Measurements from ENCODE around the gene WDPCP. TPM values are rescaled to one million over a fixed set of nuclear protein-coding genes. Genes with fewer than 3 reads are reported as not detected.
"Not testable (repeated sequence)": the region's sequence is repeated elsewhere in the genome, so short reads cannot be mapped to it uniquely, and the experiment has no call there.

Gene WDPCP
- total RNA-seq, 2 experiments from 2014 or later = 14.8 to 29.3 TPM

GRCh38 chr2:63078852-63079606 lies 509.2 kb downstream of the WDPCP start:
- no TSS peak for BruUV-seq (replicated peaks)
- Histone ChIP-seq H3K79me2 (ENCODE audit: insufficient read depth, low read depth, low read length) (no peaks in the 10 kb centered on the region), H3K9me3 (ENCODE audit: low read length) (no peaks in the 10 kb centered on the region), H3K4me2 (ENCODE audit: low read length) (no peak overlapping the region), H3K27ac (ENCODE audit: low read depth, low read length, poor library complexity, severe bottlenecking) (no peak overlapping the region), H4K20me1 (ENCODE audit: insufficient read depth, low read length) (no peaks in the 10 kb centered on the region), H3K9me2 (ENCODE audit: insufficient read depth, low read length) (no peaks in the 10 kb centered on the region), H3K4me1 (ENCODE audit: insufficient read depth, low read length, poor library complexity, severe bottlenecking) (no peaks in the 10 kb centered on the region), H2AFZ (ENCODE audit: low read length) (no peak overlapping the region), H3K4me3 (ENCODE audit: low read depth, low read length, poor library complexity, severe bottlenecking) (no peak overlapping the region), H3K36me3 (ENCODE audit: insufficient read depth, low read length) (no peaks in the 10 kb centered on the region)
- DNase-seq (ENCODE audit: low spot score) = peak; percentile 16
- TF ChIP-seq CTCF (conservative IDR thresholded peaks at IDR 0.05; ENCODE audit: low read length) = peak; percentile 74
- no peak for TF ChIP-seq EZH2phosphoT487 (IDR thresholded peaks at IDR 0.05; ENCODE audit: borderline replicate concordance, low read depth, low read length)
- ChIA-PET POLR2A (interaction anchor here (0.6 to 1.4 kb wide), 2 partner anchors 13 to 30 kb away, joined by 6 to 12 read pairs; no protein-coding TSS in a partner anchor), CTCF (ENCODE audit: unreplicated experiment) (no interaction called here)
- intact Hi-C loops (cut with micrococcal nuclease; ENCODE audit: unreplicated experiment) = loop anchor here (10.0 kb wide), 1 partner anchor 346 kb away; no protein-coding TSS in a partner anchor

- BruUV-seq (replicated peaks); DNase-seq (ENCODE audit: low spot score): not testable (repeated sequence)
Measured at GRCh38 chr2:63074399-63074798, 513.9 kb downstream of the WDPCP start.

GRCh38 chr2:63073994-63074393 lies 514.3 kb downstream of the WDPCP start:
- BruUV-seq (replicated peaks) = no TSS peak
- CTCF ChIA-PET (ENCODE audit: unreplicated experiment) = no interaction called here
- Histone ChIP-seq H3K9me3 (ENCODE audit: low read length) (no peaks in the 10 kb centered on the region), H3K4me2 (ENCODE audit: low read length) (no peak overlapping the region), H3K9me2 (ENCODE audit: insufficient read depth, low read length) (no peaks in the 10 kb centered on the region), H4K20me1 (ENCODE audit: insufficient read depth, low read length) (no peaks in the 10 kb centered on the region), H3K36me3 (ENCODE audit: insufficient read depth, low read length) (no peaks in the 10 kb centered on the region), H3K4me1 (ENCODE audit: insufficient read depth, low read length, poor library complexity, severe bottlenecking) (no peaks in the 10 kb centered on the region), H3K79me2 (ENCODE audit: insufficient read depth, low read depth, low read length) (no peaks in the 10 kb centered on the region), H2AFZ (ENCODE audit: low read length) (no peak overlapping the region), H3K4me3 (ENCODE audit: low read depth, low read length, poor library complexity, severe bottlenecking) (no peak overlapping the region), H3K27ac (ENCODE audit: low read depth, low read length, poor library complexity, severe bottlenecking) (no peak overlapping the region)
- DNase-seq (ENCODE audit: low spot score) = no peak
- TF ChIP-seq EZH2phosphoT487 (IDR thresholded peaks at IDR 0.05; ENCODE audit: borderline replicate concordance, low read depth, low read length) (no peak), CTCF (conservative IDR thresholded peaks at IDR 0.05; ENCODE audit: low read length) (no peak)
- intact Hi-C loops (cut with micrococcal nuclease; ENCODE audit: unreplicated experiment) = loop anchor here (10.0 kb wide), 1 partner anchor 351 kb away; no protein-coding TSS in a partner anchor
- POLR2A ChIA-PET = interaction anchor here (0.7 kb wide), 1 partner anchor 1709 kb away, joined by 4 read pairs; no protein-coding TSS in a partner anchor

More at GRCh38 chr2:63074399-63074798, 513.9 kb downstream of the WDPCP start:
- intact Hi-C loops (cut with micrococcal nuclease; ENCODE audit: unreplicated experiment) = loop anchor here (10.0 kb wide), 1 partner anchor 350 kb away; no protein-coding TSS in a partner anchor
- H3K4me1 ChIP-seq (ENCODE audit: insufficient read depth, low read length, poor library complexity, severe bottlenecking); H3K9me3 ChIP-seq (ENCODE audit: low read length); H3K27ac ChIP-seq (ENCODE audit: low read depth, low read length, poor library complexity, severe bottlenecking); H3K4me3 ChIP-seq (ENCODE audit: low read depth, low read length, poor library complexity, severe bottlenecking); H3K9me2 ChIP-seq (ENCODE audit: insufficient read depth, low read length); H3K36me3 ChIP-seq (ENCODE audit: insufficient read depth, low read length); H3K79me2 ChIP-seq (ENCODE audit: insufficient read depth, low read depth, low read length); H2AFZ ChIP-seq (ENCODE audit: low read length); H4K20me1 ChIP-seq (ENCODE audit: insufficient read depth, low read length); H3K4me2 ChIP-seq (ENCODE audit: low read length); CTCF ChIA-PET (ENCODE audit: unreplicated experiment): not testable (repeated sequence)
- POLR2A ChIA-PET = interaction anchor here (0.7 kb wide), 1 partner anchor 1709 kb away, joined by 4 read pairs; no protein-coding TSS in a partner anchor

All from OCI-LY7 (cell line).